GM19467 (cell line): ENCODE measurements around the gene SSBP4.

Source experiments
- ATAC-seq: cut with Tn5 transposase; IDR thresholded peaks from one replicate; pipeline ENCODE4 v1.9.1; 2021; ENCODE audit warnings: mild to moderate bottlenecking, moderate library complexity; ENCODE audit not compliant: unreplicated experiment

SSBP4 gene

DNA sequence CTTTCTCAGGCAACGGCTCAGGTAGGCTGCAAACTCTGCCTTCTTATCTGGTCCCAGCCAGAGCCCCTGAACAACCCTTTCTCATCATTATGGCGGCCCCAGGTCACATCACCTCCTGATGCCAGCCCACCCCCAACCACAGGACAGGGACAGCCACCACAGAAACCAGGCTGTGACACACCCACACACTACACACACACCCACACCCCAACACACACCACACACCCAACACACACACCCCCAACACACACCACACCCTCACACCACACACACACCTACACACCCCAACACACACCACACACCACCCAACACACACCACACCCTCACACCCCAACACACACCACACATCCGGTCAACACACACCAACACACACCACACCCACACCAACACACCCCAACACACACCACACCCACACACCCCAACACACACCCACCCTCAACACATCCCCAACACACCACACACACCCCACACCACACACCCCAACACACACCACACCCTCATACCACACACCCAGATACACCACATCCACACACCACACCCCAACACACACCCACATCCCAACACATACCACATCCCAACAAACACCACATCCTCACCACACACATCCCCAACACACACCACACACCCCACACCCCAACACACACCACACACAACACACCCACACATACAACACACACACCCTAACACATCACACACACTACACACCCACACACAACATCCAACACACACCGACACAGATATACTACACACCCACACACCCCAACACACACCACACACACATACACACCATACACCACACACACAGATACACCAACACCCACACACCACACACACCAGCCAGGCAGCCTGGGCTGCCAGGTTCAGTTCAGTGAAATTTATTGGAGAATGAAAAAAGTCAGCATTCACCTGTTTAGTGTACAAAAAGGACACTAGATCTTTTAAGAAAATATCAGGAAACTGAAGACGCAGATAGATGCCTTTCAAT is 22.9 kb downstream of the SSBP4 start:
- no peak for ATAC-seq

DNA sequence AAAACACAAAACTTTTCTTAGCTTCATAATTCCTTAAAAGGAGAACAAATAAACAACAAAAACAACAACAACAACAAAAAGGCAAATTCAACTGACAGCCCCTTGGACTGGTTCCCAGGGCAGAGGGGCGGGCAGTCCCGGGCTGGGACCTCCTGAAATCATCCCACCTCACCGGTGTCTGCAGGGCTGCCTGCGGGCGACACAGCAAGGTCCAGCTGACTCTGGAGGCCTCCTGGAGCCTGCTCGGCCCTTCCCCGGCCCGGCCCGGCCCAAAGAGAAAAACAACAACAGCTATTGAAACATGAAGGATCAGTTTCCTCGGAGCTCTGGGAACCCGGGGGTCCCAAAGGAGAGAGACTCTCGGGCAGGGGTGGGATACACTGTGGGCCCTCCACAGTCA is 23.7 kb downstream of the SSBP4 start:
- no peak for ATAC-seq

DNA sequence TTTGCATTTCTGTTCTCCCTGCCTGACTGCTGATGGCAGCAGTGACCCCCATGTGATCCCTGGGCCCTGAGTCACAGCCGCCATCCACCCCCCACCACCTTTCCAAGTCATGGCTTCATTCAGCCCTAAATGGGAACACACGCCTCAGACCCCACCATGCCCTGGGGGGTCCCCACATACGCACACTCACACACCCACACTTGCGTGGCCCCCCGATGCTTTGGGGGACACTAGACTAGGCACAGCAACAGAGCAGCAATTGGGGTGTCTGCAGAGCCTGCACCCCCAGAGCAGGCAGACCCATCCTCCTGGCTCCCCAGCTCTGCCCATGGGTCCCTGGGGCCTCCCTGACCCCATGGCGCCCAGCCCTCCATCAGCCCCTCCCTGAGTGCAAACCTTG is 24.2 kb downstream of the SSBP4 start:
- no peak for ATAC-seq

DNA sequence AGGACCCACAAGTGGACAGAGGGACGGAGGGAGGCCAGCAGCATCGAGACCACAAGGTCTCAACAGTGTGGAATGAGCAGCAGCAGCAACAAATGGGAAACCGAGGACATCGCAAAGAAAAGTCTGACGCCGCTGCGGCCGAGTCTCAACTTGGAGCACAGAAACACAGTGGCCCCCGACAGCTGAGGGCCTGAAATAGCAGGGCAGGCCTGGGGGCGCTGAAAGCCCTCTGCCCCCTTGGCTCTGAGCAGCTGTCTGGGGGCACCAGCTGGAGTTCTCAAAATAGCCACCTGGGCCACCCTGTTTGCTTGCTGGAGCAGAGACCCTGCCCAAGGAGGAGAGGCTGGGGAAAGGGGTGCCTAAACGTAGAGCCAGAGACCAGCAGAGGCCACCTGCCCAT is 24.6 kb downstream of the SSBP4 start:
- no peak for ATAC-seq

DNA sequence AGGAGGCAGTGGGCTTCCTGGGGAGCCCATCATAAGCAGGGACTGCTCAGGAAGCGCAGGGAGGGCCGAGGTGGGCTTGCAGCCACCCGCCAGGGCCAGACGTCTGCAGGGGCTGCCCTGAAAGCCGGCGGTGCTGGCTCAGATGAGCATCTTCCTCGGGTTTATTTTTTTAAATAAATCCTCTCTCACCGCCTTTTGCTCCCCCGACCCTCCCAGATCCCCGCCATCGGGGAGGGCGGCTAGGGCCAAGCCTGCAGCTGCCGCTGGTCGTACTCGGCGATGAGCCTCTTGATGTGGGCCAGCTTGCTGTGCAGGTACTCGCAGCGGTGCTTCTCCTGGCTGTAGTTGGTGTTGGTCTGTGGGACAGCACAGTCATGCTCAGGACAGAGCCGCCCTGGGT is 25.3 kb downstream of the SSBP4 start:
- ATAC-seq = no peak

DNA sequence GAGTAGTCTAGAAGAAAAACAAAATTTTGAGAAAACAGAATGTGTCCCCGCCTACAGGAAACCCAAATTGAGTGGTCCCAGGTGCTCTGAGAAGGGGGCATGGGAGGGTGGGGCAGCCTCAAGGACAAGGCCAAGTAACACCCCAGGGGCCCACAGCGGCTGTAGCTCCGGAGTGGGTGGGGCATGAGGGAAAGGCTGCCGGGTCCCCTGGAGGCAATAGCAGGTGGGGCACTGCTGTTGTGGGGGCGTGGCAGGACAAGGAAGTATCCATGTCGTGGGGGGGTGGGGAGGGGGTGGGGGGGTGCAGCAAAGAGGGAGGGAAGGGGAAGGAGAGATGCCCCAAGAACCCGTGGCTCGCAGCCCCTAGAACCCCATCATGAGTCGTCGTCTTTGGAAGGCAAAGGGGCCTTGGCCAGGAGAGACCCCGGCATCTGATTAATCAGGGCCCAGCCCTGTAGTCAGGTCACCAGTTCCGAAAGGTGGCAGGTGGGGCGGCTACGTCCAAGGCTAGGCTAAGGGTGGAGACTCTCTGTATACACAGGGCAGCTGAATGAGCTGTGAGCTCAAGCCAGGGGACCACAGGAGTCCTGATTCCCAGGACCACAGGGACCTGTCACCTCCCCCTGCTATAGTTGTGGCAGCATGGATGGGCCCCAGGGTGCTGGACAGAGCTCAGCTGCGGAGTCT is 26.2 kb downstream of the SSBP4 start:
- no peak for ATAC-seq

DNA sequence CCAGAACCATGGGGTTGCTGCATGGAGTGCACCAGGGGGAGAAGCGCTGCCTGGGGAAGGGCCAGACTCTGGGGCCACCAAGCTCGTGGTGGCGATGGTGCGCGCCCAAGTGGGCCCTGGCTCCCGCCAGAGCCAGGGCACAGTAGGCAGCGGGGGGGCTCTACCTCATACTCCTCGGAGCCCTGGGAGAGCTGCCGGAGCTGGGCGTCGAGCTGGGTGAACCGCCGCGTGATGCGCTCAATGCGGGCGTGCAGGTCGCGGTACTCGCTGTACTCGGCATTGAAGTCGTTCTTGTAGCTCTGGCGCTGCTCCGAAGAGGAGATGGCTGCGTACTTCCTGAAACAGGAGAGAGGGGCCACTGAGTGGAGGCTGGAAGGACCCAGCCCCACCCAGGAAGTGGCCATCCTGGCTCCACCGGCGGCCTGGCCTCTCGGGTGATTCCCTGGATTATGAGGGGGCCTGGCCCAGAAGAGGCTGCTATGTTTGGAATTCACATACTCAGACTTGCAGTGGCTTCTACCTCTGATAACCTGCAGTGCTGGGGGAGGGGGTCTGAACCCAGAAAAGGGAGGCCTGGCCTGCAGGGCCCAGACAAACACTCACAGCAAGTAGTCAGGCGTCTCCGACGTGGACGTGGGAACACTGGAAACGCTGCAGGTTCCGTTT is 27.1 kb downstream of the SSBP4 start:
- ATAC-seq = no peak

DNA sequence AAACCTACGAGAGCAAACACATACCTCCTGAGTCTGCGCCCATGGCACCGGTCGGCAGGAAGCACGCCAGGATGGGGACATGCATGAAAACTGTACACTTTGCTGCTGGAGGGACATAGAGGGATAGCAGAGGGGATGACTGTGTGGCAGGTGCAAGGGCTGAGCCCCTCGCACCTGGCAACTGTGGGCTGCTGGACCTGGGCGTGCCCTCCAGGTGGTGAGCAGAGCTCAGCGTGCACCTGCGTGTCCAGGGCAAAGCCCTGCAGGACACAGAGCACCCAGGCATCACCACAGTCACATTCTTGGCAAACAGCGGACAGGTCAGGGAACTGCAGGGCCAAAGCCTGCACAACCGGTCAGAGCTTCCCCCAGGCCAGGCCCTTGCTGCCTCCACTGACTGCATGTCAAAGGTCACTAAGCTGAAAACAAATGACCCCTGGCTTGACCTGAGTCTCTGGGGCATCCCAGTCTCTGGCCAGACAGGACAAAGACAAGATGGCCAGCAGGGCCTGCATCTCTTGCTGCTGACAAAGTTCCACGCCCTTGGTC is 27.7 kb downstream of the SSBP4 start:
- ATAC-seq = no peak

DNA sequence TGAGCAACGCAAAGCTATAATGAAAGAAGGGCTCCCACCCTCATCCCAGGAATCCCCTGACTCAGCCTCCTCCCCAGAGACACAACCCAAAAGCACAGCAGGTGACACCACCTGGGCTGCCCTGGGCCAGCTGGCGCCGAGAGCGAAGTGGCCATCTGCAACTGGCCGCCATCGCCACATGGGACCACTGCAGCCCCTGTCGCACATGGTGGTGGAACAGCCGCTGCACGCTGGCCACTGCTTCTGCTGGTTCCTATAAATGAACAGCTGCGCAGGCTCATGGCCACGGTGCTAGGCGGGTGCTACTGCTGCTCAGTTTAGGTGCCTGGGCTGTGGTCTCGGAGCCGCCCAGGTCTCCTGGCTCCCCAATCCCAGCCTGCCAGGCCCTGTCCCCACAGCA is 30.4 kb downstream of the SSBP4 start:
- no peak for ATAC-seq

DNA sequence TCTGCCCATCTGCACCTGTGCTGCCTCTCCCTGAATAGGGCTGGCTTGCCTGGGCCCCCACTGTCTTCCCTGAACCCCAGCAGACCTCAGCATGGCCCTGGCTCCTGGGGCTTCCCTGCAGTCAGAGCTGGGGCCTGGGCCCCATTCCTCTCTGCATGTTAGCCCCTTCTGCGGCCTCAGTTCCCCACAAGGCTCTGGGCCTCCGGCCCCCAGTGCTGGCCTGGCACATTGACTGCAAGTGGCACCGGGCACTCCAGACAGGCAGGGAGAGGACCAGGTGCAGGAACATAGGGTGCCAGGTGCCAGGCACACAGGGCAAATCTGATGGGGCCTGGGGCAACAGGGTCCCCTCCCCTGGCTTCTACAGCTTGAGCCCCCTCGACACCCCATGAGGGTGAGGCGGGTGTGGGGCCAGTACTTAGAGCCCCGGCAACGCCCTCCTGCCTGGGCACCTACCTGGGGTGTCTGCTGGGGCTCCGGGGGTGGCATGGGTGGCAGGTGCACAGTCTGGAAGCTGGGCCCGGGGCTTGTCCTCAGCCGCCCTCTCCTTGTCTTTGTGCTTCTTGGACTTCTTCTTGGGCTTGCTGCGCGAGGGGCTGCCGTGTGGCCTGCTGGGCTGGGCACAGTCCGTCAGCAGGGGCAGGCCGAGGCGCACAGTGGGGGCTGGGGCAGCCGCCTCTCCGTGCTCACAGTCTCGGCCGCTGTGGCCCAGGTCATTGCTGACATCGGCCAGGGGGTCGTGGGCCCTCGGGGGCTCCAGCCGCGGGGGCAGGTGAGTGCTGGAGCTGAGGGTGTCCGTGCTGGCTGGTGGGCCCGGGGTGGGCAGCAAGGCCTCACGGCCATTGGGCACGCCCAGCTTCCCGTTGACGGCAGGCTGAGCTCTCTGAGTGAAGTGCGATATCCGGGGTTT is 31.1 kb downstream of the SSBP4 start:
- ATAC-seq = no peak

DNA sequence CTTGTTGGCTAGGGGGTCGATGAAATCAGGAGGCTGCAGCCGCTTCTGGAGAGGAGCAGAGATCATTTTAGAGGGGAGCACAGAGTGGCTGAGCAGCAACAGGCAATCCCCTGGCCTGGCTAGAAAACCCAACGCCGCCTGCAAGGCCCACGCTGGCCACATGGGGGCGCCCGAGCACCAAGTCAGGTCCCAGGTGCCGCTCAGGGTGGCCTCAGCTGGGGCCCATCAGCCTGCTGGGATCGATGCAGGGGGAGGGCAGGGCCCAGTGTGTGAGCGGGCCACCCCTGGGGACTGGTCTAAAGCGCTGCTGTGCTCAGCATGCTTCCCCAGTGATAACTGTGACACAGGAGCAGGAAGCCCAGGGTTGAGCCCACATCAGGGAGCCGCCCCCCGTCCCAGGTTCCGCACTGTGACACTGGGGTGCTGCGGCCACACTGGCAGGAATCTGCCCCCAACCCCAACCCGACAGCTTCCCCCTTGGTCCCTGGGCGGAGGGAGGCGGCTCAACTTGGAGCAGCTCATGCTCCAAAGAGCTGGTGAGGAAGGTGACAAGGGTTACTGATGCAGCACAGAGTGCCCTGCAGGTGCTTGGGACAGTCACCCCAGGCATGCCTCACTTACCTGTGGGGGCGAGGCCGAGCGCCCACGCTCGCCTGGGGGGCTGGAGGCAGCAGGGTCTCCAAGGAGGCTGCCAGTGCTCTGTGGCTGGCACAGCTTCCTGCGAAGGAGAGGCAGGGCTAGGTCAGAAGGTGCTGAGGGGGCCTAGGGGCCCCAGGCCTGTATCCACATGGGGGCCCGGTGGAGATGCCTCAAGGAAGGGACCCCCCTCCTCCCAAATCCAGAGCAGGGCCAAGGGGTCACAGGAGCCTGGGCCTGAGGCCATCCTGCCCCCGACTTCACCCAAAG is 32.0 kb downstream of the SSBP4 start:
- ATAC-seq = peak; percentile 51

DNA sequence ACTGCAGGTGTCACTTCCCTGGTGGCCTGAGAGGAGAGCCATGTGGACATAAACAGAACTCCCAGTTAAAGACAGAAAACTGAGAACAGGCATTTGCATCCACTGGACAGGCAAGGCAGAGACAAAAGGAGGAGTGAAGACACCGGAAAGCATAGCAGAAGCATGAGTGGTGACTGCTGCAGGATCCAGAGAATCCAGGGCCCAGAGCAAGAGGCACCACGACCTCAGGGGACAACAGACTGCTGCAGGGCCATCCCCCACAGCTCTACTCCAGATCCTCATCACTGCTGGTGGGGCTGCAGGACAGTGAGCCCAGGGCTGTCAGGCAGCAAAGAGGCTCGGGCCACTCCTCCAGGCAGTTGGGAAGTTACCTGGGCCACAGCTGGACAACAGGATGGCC is 33.2 kb downstream of the SSBP4 start:
- no peak for ATAC-seq

DNA sequence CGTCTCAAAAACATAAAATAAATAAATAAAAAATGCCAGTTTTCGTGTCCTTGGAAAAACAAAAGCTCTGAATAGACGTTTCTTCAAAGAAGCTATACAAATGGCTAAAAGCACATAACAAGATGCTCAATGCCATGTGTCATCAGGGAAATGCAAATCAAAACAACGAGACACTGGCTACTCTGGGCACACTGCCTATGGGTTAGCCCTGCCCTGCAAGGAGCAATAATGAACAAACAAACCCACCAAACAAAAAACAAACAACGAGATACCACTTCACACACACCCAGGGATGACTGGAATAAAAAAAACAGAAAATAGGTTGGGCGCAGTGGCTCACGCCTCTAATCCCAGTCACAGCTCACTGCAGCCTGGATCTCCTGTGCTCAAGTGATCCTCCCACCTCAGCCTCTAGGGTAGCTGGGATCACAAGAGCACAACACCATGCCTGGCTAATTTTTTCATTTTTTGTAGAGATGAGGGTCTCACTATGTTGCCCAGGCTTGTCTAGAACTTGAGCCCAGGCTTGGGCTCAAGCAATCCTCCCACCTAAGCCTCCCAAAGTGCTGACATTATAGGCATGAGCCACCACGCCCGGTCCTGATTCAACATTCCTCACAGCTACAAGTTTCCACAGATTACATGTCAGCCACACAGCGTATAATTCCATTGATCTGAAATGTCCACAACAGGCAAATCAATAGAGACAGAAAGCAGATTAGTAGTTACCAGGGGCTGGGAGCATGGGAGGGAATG is 34.2 kb downstream of the SSBP4 start:
- ATAC-seq = no peak

DNA sequence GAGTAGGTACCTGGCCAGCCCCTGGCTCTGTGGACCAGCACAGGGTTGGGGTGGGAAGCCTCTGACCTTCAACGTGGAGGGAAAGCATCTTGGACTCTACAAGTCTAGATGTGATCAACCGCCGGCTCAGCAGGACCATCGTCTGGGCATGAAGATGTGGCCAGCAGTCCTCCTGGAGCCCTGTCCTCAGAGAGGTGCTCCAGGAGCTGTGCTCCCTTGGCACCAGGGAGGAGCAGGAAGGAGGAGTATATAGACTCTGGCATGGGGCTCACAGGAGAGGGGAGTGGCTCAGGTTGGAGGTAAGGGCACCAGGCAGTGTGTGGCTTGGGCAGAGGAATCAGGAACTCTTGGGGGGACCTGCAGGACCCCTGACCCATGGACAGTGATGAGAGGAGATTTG is 37.1 kb downstream of the SSBP4 start:
- ATAC-seq = no peak

DNA sequence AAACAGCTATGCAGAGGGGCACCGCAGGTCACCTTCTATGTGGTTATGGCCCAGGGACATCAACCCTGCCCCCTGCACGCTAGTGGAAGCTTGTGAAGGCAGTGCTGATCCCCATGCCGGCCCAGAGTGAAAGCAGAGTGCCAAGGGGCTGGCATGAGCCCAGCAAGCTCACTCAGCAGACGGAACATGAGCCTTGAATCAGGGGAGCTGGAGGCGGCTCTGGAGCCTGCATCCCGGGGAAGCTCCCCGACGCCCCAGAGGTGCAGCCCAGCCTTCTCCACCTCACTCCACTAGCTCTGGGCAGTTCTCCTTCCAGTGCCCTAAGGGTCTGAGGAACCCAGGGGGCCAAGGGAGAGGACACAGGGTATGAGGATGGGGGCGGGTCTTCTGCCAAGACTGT is 37.8 kb downstream of the SSBP4 start:
- ATAC-seq = no peak

DNA sequence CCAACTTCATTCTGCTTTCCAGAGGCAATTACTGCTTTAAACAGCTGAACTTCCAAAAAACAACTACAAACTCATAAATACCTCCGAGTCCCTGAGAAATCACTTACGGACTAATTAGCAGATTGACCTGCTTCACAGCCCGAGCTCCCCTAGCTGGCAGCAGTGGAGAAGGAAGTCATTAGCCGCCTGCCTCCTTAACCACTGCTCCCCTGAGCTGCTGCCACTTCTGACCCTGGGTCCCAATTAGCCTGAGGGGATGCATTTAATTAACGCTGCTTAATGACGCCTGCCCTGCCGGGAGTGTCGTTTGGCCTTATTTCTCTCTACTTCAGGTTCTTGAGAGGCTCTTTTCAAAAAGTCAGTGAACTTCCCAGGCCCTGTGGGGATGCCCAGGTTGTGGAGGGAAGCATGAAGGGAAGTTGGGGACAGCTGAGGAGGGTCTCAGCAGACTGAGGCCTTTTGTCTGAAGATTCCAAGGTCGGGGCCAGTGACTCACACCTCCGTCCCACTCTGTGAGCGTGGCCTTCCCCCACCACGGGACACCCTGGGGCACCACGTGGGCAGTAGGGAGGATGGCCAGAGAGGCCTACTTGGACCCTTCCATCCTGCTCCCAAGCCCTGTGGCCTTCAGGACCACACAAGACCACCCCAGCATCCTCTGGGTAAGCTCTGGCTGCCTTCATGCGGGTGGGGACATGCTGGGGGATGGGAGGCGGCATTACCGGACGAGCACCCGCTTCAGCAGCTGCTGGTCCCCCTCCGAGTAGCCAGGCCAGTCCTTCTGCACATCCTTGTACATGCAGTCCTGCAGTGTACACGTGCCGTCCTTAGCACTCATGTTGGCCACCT is 38.5 kb downstream of the SSBP4 start:
- ATAC-seq = no peak

DNA sequence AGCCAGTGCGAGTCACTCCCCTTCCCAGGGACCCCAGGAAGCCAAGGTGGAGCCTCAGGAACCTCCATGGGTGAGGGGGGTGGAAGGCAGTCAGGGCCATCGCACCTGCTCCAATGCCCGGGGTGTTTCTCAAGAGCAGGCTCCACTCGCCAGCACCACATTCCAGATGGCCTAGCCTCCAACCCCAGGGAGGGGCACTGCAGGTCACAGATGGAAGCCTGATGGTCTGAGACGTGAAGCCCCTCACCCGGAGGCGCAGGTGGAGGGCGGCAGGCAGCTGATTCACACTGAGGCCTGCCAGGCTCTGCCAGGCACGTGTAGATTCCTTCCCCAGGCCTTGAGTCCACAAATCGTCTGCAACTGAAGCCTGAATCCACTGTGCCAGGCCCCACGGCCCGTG is 41.7 kb downstream of the SSBP4 start:
- ATAC-seq = no peak

DNA sequence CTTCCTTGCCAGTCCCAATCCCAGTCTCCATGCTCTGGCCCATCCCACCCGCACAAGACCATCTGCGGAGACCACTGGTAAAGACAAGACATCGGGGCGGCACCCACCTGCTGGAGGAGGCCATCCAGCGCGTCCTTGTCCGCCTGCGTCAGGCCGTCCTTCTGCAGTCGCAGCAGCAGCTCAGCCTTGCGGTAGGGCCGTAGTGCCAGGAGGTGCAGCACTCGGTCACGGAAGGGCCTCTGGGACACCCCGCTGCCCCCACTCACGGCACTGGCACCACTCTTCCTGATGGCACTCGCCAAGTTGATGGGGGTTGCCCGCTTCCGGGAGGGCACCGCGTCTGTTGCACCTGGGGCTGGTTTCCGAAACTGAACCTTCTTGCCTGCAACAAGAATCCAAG is 42.3 kb downstream of the SSBP4 start:
- no peak for ATAC-seq
